Neural progenitor cell (in vitro differentiated cells): ENCODE results near the gene FAIM2.

Source experiments
- EZH2 ChIP-seq: fragments of 200-600 bp; sonication (generic); IDR thresholded peaks from 2 replicates; pipeline ENCODE4 v1.6.1; 2017; ENCODE audit warnings: antibody characterized with exemption, mild to moderate bottlenecking, moderate library complexity
- EZH2phosphoT487 ChIP-seq: fragments of 200-600 bp; sonication (generic); IDR thresholded peaks from 2 replicates; pipeline ENCODE4 v1.6.1; 2017; ENCODE audit warnings: antibody characterized with exemption
- TF ChIP-seq, protein P1 (sequence below): fragments of 200-600 bp; sonication (generic); IDR thresholded peaks from 2 replicates; pipeline ENCODE4 v1.5.1; 2017; ENCODE audit warnings: antibody characterized with exemption, mild to moderate bottlenecking

DNA sequence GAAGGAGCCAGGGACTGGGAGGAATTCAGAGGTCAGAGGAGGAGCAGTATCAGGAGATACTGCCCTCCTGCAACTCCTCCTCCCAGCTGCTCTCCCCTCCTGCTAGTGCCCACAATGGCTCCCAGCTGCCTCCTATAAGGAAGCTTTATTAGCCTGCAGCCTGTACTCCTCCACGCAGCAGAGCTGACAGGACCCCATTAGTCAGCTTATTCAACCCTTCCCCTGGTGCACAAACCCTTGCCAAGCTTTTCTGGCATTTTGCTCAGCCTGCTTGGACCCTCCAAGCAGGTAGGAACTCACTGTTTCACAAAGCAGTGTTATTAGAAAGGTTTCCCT lies 39.9 kb upstream of the FAIM2 start:
- TF ChIP-seq, protein P1, sequence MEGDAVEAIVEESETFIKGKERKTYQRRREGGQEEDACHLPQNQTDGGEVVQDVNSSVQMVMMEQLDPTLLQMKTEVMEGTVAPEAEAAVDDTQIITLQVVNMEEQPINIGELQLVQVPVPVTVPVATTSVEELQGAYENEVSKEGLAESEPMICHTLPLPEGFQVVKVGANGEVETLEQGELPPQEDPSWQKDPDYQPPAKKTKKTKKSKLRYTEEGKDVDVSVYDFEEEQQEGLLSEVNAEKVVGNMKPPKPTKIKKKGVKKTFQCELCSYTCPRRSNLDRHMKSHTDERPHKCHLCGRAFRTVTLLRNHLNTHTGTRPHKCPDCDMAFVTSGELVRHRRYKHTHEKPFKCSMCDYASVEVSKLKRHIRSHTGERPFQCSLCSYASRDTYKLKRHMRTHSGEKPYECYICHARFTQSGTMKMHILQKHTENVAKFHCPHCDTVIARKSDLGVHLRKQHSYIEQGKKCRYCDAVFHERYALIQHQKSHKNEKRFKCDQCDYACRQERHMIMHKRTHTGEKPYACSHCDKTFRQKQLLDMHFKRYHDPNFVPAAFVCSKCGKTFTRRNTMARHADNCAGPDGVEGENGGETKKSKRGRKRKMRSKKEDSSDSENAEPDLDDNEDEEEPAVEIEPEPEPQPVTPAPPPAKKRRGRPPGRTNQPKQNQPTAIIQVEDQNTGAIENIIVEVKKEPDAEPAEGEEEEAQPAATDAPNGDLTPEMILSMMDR = no peak
- no peak for TF ChIP-seq EZH2
- TF ChIP-seq EZH2phosphoT487 = no peak
